GM12873 (cell line): ENCODE results near the gene POLR2H.

Experiments
- TF ChIP-seq, protein P1 (sequence below): IDR thresholded peaks from 2 replicates; pipeline ENCODE4 v1.5.1; 2012; ENCODE audit warnings: low read depth, mild to moderate bottlenecking, moderate library complexity, low read length, control low read depth; ENCODE audit not compliant: insufficient read depth; ENCODE audit errors: missing control alignments

POLR2H gene

DNA sequence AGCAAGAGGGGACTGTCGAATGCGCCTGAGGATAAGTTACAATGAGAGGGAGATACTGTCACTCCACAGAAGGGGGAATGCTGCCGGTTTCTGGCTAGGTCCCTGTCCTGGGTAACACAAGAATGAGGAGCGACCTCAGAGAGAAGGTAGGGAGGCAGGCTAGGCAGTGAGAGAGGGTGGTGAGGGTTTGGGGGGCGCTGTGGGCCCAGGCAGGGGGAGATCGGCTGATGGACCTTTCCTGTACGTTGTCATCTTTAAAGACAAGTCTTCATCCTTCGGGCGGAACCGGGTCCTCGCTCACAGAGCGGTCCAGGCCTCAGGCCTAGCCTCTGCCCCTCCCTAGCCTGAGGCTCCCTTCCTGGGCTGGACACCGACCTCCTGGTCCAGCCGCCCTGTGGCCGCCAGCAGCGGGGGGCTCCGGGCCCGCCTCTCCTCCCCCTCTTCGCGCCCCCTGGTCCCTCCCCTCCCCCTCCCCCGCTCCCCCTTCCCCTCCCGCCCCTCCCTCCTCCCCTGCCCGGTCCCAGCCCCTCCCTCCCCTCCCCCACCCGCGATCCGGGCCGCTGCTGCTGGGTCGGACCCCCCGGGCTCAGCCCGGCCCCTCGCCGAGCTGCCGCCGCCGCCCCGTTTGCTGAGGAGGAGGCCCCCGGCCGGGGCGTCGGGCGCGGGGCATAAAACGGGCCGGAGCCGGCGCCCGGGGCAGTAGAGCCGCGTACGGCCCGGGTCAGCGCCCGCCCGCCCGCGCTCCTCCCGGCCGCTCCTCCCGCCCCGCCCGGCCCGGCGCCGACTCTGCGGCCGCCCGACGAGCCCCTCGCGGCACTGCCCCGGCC lies 18.1 kb downstream of the POLR2H start, which contains the start of gene CHRD:
TSS of gene CHRD (plus strand) at position 697 of the 827 bp plus-strand sequence. CDS start 265 bp downstream, outside the sequence.
- TF ChIP-seq, protein P1, sequence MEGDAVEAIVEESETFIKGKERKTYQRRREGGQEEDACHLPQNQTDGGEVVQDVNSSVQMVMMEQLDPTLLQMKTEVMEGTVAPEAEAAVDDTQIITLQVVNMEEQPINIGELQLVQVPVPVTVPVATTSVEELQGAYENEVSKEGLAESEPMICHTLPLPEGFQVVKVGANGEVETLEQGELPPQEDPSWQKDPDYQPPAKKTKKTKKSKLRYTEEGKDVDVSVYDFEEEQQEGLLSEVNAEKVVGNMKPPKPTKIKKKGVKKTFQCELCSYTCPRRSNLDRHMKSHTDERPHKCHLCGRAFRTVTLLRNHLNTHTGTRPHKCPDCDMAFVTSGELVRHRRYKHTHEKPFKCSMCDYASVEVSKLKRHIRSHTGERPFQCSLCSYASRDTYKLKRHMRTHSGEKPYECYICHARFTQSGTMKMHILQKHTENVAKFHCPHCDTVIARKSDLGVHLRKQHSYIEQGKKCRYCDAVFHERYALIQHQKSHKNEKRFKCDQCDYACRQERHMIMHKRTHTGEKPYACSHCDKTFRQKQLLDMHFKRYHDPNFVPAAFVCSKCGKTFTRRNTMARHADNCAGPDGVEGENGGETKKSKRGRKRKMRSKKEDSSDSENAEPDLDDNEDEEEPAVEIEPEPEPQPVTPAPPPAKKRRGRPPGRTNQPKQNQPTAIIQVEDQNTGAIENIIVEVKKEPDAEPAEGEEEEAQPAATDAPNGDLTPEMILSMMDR: no peak

DNA sequence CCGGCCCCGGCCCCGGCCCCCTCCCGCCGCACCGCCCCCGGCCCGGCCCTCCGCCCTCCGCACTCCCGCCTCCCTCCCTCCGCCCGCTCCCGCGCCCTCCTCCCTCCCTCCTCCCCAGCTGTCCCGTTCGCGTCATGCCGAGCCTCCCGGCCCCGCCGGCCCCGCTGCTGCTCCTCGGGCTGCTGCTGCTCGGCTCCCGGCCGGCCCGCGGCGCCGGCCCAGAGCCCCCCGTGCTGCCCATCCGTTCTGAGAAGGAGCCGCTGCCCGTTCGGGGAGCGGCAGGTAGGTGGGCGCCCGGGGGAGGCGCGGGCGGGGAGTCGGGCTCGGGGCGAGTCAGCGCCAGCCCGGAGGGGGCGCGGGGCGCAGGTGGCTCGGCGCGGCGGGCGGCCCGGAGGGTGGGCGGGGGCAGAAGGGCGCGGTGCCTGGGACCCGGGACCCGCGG lies 18.7 kb downstream of the POLR2H start:
- TF ChIP-seq, protein P1: no peak

DNA sequence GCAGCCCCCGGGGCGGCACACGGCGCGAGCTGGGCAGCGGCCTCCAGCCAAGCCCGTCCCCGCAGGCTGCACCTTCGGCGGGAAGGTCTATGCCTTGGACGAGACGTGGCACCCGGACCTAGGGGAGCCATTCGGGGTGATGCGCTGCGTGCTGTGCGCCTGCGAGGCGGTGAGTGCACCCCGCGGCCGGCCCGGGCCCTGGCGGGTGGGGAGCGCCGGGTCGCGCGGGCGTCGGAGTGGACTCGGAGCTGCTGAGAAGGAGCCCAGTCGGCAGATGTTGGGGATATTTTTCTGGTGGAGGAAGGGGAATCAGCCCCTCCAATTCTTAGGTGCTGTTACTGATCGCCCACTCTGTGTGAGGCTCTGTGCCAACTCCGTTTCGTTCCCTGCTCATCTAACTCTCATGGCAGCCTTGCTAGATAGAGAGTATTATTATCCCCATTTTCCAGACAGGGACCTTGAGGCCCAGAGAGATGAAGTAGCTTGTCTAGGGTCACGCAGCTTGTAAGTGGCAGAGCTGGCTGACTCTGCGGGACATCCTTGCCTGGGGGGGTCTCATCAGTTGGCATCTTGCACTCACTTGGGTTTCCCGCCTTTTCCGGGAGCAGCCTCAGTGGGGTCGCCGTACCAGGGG lies 19.2 kb downstream of the POLR2H start:
- TF ChIP-seq, protein P1: no peak

DNA sequence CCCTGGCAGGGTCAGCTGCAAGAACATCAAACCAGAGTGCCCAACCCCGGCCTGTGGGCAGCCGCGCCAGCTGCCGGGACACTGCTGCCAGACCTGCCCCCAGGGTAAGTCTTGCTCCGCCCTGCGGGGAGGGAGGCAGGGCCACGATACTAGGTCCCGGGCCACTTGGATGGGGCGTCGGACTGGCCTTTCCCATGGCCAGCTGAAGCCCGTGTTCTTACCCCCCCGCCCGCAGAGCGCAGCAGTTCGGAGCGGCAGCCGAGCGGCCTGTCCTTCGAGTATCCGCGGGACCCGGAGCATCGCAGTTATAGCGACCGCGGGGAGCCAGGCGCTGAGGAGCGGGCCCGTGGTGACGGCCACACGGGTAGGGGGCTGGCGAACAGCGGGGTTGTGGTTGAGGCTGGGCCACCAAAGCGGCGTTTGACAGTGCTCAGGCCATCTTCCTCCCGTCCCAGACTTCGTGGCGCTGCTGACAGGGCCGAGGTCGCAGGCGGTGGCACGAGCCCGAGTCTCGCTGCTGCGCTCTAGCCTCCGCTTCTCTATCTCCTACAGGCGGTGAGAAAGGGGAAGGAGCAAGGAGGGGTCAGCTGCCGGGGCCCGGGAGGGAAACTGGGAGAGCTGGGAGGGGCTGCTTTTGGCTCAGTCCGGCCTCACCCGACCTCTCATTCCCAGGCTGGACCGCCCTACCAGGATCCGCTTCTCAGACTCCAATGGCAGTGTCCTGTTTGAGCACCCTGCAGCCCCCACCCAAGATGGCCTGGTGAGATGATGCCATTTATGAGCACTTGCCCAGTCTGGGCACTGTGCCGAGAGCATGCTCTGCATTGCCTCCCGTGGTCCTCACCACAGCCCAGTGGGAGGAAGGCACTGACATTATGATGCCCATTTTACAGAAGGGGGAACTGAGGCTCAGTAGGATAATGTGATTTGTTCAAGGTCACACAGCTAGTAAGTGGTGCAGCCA lies 20.0 kb downstream of the POLR2H start:
- TF ChIP-seq, protein P1: no peak

DNA sequence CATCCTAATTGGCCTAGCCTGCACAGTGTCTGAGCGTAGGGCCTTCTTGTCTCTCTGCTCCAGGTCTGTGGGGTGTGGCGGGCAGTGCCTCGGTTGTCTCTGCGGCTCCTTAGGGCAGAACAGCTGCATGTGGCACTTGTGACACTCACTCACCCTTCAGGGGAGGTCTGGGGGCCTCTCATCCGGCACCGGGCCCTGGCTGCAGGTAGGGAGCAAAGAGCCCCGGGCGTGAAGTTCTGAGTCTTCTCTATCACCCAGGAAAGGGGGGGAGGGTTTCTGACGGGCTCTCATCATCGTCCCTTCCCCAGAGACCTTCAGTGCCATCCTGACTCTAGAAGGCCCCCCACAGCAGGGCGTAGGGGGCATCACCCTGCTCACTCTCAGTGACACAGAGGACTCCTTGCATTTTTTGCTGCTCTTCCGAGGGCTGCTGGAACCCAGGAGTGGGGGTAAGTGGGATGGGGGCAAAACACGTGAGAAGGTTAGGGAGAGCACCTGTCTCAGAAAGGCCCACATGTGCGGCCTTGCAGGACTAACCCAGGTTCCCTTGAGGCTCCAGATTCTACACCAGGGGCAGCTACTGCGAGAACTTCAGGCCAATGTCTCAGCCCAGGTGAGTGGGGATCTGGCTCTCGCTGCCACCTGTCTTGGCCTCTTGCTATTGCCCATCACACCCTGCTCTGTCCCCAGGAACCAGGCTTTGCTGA lies 21.0 kb downstream of the POLR2H start:
- TF ChIP-seq, protein P1: no peak

DNA sequence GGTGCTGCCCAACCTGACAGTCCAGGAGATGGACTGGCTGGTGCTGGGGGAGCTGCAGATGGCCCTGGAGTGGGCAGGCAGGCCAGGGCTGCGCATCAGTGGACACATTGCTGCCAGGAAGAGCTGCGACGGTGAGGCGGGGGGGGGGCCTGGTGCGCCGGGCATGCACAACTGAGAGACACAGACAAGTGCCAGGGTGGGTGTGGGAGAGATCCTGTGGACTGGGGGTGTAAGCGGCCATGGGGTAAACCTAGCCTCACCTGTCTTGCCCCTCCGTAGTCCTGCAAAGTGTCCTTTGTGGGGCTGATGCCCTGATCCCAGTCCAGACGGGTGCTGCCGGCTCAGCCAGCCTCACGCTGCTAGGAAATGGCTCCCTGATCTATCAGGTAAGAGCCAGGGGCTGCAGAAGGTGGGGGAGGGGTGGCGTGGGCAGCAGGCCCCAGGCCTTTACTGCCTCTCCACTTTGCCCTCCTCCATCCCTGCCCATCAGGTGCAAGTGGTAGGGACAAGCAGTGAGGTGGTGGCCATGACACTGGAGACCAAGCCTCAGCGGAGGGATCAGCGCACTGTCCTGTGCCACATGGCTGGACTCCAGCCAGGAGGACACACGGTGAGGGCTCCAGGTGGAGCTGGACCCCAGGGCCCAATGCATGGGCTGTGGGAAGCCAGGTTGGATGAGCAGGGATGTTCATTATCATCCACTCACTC lies 21.7 kb downstream of the POLR2H start:
- TF ChIP-seq, protein P1: no peak
